HepG2 (cell line): Measurements from ENCODE around the gene ARHGEF12. TPM values are rescaled to one million over a fixed set of nuclear protein-coding genes. Genes with fewer than 3 reads are reported as not detected.

ENCODE experiments used
- ATAC-seq: fragments of 200-7000 bp; cut with Tn5 transposase; 3 replicates; pipeline ENCODE4 v1.9.1; 2020; ENCODE audit warnings: mild to moderate bottlenecking, moderate library complexity
- BruUV-seq: library from RNA; stranded (reverse); fragments of 400-500 nt; replicated peaks from 2 replicates; lab custom pipeline; 2021; lab: Mats Ljungman, UMichigan
- CTCF ChIA-PET: fragments of 300-600 bp; formaldehyde crosslinking; extraction: SDS; loops from one replicate; lab custom pipeline; 2021; ENCODE audit warnings: low total read pairs, inconsistent platforms, low intra/inter-chr PET ratio; lab: Yijun Ruan, JAX
- POLR2A ChIA-PET: fragments of 350-600 bp; sonication (Branson Sonifier 250); formaldehyde crosslinking; loops from one replicate; lab custom pipeline; 2020; ENCODE audit warnings: antibody characterized with exemption, inconsistent platforms; lab: Yijun Ruan, JAX
- DNase-seq: peaks from one replicate; pipeline ENCODE4 v3.0.0-alpha.2; 2015; ENCODE audit warnings: low spot score
- FAIRE-seq: peaks from 3 replicates; lab custom pipeline; 2011; peaks lifted over from hg19 to GRCh38; lab: Jason Lieb, UNC
- H2AFZ ChIP-seq: one replicate; pipeline ENCODE4 v1.6.1; 2011; ENCODE audit warnings: low read length, inconsistent platforms
- H3K27ac ChIP-seq: fragments of 300-600 bp; 3 replicates; pipeline ENCODE4 v1.8.0; 2011; ENCODE audit warnings: mixed run types, mild to moderate bottlenecking, mixed read lengths, low read length, inconsistent platforms; ENCODE audit not compliant: insufficient read depth; ENCODE audit errors: extremely low read length
- H3K27me3 ChIP-seq, 2 experiments: fragments of 200-600 bp in 1 of 2; 2 replicates in 1 of 2; 3 replicates in 1 of 2; pipeline versions ENCODE4 v1.6.0 to v1.8.0; 2011; ENCODE audit warnings: low read length in 2 of 2, mild to moderate bottlenecking in 2 of 2, moderate library complexity in 2 of 2, inconsistent platforms in 1 of 2; ENCODE audit not compliant: insufficient read depth in 2 of 2, control insufficient read depth in 1 of 2
- H3K36me3 ChIP-seq, 2 experiments: fragments of 200-600 bp in 1 of 2; replicated peaks in 1 of 2; 2 replicates in 1 of 2; 3 replicates in 1 of 2; pipeline versions ENCODE4 v1.5.1 to v1.8.0; 2011; ENCODE audit warnings: low read length in 2 of 2, inconsistent platforms in 1 of 2; ENCODE audit not compliant: insufficient read depth in 2 of 2, control insufficient read depth in 1 of 2
- H3K4me1 ChIP-seq: 2 replicates; pipeline ENCODE4 v1.5.1; 2012; ENCODE audit warnings: low read length, inconsistent platforms; ENCODE audit not compliant: insufficient read depth
- H3K4me2 ChIP-seq: 2 replicates; pipeline ENCODE4 v1.6.0; 2011; ENCODE audit warnings: low read depth, low read length, inconsistent platforms
- H3K4me3 ChIP-seq, 3 experiments: fragments of 200-600 bp in 1 of 3; sonication (generic), shearing (Covaris generic) in 1 of 3; replicated peaks in 1 of 3; 2 replicates each; pipeline ENCODE4 v1.5.1; 2011 to 2016; ENCODE audit warnings: low read length in 3 of 3, inconsistent platforms in 2 of 3, low read depth in 2 of 3, mild to moderate bottlenecking in 2 of 3, control low read depth in 1 of 3, mixed read lengths in 1 of 3; ENCODE audit not compliant: insufficient read depth in 1 of 3
- H3K79me2 ChIP-seq: one replicate; pipeline ENCODE4 v1.6.1; 2011; ENCODE audit warnings: low read length, inconsistent platforms; ENCODE audit not compliant: insufficient read depth
- H3K9ac ChIP-seq: 2 replicates; pipeline ENCODE4 v1.6.0; 2011; ENCODE audit warnings: mild to moderate bottlenecking, low read depth, low read length, inconsistent platforms; ENCODE audit not compliant: insufficient read depth
- H3K9me3 ChIP-seq: 2 replicates; pipeline ENCODE4 v1.5.1; 2012; ENCODE audit warnings: mild to moderate bottlenecking, low read length
- H4K20me1 ChIP-seq: 2 replicates; pipeline ENCODE4 v1.6.0; 2011; ENCODE audit warnings: inconsistent platforms, mild to moderate bottlenecking, low read length, moderate library complexity; ENCODE audit not compliant: insufficient read depth
- ARNTL ChIP-seq: sonication (generic); formaldehyde crosslinking; IDR thresholded peaks from 2 replicates; pipeline ENCODE4 v1.4.0; 2020; ENCODE audit warnings: mild to moderate bottlenecking, missing genetic modification reagents
- CEBPZ ChIP-seq: IDR thresholded peaks from 2 replicates; pipeline ENCODE4 v1.6.1; 2012; ENCODE audit warnings: low read length, improper control_type of control experiment
- NR2F1 ChIP-seq, 2 experiments: fragments of 450-650 bp in 1 of 2; formaldehyde crosslinking in 1 of 2; IDR thresholded peaks; 2 replicates each; pipeline versions ENCODE4 v1.5.0 to v1.6.1; 2016 to 2020; ENCODE audit warnings: mild to moderate bottlenecking in 1 of 2, missing compliant biosample characterization in 1 of 2, missing genetic modification reagents in 1 of 2, moderate library complexity in 1 of 2
- NRL ChIP-seq: sonication (generic); formaldehyde crosslinking; IDR thresholded peaks from 2 replicates; pipeline ENCODE4 v1.5.0; 2020; ENCODE audit warnings: missing genetic modification reagents, mild to moderate bottlenecking, moderate library complexity, borderline replicate concordance
- SMAD1 ChIP-seq: sonication (generic); formaldehyde crosslinking; IDR thresholded peaks from 2 replicates; pipeline ENCODE4 v1.4.0; 2020; ENCODE audit warnings: missing genetic modification reagents, low read depth, mild to moderate bottlenecking, borderline replicate concordance
- ZNF496 ChIP-seq: sonication (generic); formaldehyde crosslinking; IDR thresholded peaks from 2 replicates; pipeline ENCODE4 v1.8.1; 2023; ENCODE audit warnings: mild to moderate bottlenecking, moderate library complexity, missing genetic modification reagents; ENCODE audit not compliant: insufficient replicate concordance
- ZSCAN9 ChIP-seq: IDR thresholded peaks from 2 replicates; pipeline ENCODE4 v1.6.1; 2016; ENCODE audit warnings: borderline replicate concordance
- WGBS: methylation state at CpG from one replicate; pipeline ENCODE4 v1.1.6; 2017; ENCODE audit warnings: low lambda C conversion rate; 5-methylcytosine and 5-hydroxymethylcytosine counted together
- in situ Hi-C: cut with HindIII; loops from 2 replicates; pipeline ENCODE4 v1.10.0; 2017; ENCODE audit warnings: low pct_unique_long_range_greater_than_20kb; ENCODE audit not compliant: extremely low pct_ligation_motif_present
- intact Hi-C: fragments of 100-400 bp; cut with micrococcal nuclease; formaldehyde crosslinking; loops from one replicate; pipeline ENCODE4 v1.10.0; 2022; ENCODE audit not compliant: unreplicated experiment
- polyA plus RNA-seq, 8 experiments: library from polyadenylated mRNA; depleted of rRNA in 3 of 8; stranded (reverse) in 7 of 8; unstranded in 1 of 8; fragments of >200 nt; fragmentation: Illumina TruSeq in 4 of 8; extraction: Trizol in 4 of 8; gene quantifications; 2 replicates each; pipeline versions ENCODE4 v1.2.1 to v1.2.3, GENCODE V29; 2011 to 2016; ENCODE audit warnings: low read depth in 4 of 8, missing spikeins in 1 of 8, mixed read lengths in 1 of 8; ENCODE audit not compliant: insufficient read depth in 1 of 8
- total RNA-seq, 5 experiments: library from RNA; depleted of rRNA; stranded (reverse); fragments of >200 nt; fragmentation: Illumina TruSeq; extraction: Trizol; gene quantifications; 2 replicates each; pipeline ENCODE4 v1.2.3, GENCODE V29; 2016; ENCODE audit warnings: low read depth in 1 of 5
- TF ChIP-seq, protein P1 (sequence below): sonication (generic); formaldehyde crosslinking; IDR thresholded peaks from 2 replicates; pipeline ENCODE4 v1.4.0; 2020; ENCODE audit warnings: mild to moderate bottlenecking, missing genetic modification reagents
- TF ChIP-seq, protein P2 (sequence below): fragments of 450-650 bp; IDR thresholded peaks from 2 replicates; pipeline ENCODE4 v1.6.1; 2017

ARHGEF12 gene
- total and polyA plus RNA-seq, 2 of the 13 experiments (the other 11 are each of a cell fraction or from before 2014, with no cell fraction given) = 17.9 to 54.4 TPM

DNA sequence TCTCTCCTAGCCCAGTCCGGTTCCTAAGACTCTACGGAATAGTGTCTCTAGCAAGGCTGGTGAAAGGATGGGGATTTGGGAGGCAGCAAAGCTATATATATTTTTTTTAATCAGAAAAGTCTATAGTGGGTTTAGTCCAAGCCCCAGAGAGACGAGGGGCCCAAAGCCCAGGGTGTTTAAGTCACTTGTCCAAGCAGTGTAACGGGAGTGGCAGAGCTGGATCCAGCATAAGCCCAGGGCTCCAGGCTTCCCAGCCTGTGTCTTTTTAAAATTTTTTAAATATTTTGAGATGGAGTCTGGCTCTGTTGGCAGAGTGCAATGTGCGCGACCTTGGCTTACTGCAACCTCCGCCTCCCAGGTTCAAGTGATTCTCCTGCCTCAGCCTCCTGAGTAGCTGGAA lies 182.1 kb downstream of the ARHGEF12 start:
- no peak overlapping the region for H3K27ac ChIP-seq
- WGBS = 80% methylated on average over 7 of the region's 7 CpGs
- CTCF ChIA-PET = no interaction called here
- no peak for DNase-seq
- no peak for ATAC-seq
- no peak overlapping the region for H2AFZ ChIP-seq
- in situ Hi-C loops = loop anchor here (10.0 kb wide), 1 partner anchor 286 kb away; no protein-coding TSS in a partner anchor
- no peak for FAIRE-seq
- no peak overlapping the region for H3K4me3 ChIP-seq
- peaks cover 24% of the 10 kb centered on the region for H3K4me1 ChIP-seq
- POLR2A ChIA-PET = no interaction called here
- no TSS peak for BruUV-seq
- H3K36me3 ChIP-seq = no peaks in the 10 kb centered on the region
- no peaks in the 10 kb centered on the region for H3K79me2 ChIP-seq
- intact Hi-C loops = loop anchor here (10.0 kb wide), 2 partner anchors 286 to 406 kb away; no protein-coding TSS in a partner anchor
- no peak for TF ChIP-seq ARNTL
- TF ChIP-seq NR2F1 (CRISPR knock-in tag; IDR thresholded peaks at IDR 0.05) = no peak
- TF ChIP-seq CEBPZ = no peak
- no peak for TF ChIP-seq SMAD1
- TF ChIP-seq ZNF496 (CRISPR knock-in tag) = no peak
- no peak for TF ChIP-seq ZSCAN9 (CRISPR knock-in tag)
- TF ChIP-seq, protein P1, sequence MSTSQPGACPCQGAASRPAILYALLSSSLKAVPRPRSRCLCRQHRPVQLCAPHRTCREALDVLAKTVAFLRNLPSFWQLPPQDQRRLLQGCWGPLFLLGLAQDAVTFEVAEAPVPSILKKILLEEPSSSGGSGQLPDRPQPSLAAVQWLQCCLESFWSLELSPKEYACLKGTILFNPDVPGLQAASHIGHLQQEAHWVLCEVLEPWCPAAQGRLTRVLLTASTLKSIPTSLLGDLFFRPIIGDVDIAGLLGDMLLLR (CRISPR knock-in tag) = no peak
- TF ChIP-seq, protein P2, sequence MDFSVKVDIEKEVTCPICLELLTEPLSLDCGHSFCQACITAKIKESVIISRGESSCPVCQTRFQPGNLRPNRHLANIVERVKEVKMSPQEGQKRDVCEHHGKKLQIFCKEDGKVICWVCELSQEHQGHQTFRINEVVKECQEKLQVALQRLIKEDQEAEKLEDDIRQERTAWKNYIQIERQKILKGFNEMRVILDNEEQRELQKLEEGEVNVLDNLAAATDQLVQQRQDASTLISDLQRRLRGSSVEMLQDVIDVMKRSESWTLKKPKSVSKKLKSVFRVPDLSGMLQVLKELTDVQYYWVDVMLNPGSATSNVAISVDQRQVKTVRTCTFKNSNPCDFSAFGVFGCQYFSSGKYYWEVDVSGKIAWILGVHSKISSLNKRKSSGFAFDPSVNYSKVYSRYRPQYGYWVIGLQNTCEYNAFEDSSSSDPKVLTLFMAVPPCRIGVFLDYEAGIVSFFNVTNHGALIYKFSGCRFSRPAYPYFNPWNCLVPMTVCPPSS = no peak
- no peak for TF ChIP-seq NRL
- H3K9me3 ChIP-seq = no peaks in the 10 kb centered on the region
- no peak overlapping the region for H3K9ac ChIP-seq
- H3K27me3 ChIP-seq = peaks cover 4 to 62% of the 10 kb centered on the region in 2 experiments
- H3K4me2 ChIP-seq = no peak overlapping the region
- H4K20me1 ChIP-seq = no peaks in the 10 kb centered on the region
